ENCODE results near the gene ATXN1.

Gene ATXN1

GRCh38 chr6:16731478-16732051 lies 29.7 kb downstream of the ATXN1 start:
- no peak overlapping the region for H3K27ac ChIP-seq (ENCODE audit: low read depth, low read length)
- H3K9me3 ChIP-seq (ENCODE audit: control insufficient read depth in 1 of 2, low read length in 2 of 2): no peaks in the 10 kb centered on the region
- H3K4me3 ChIP-seq (ENCODE audit: low read depth in 1 of 2, low read length in 2 of 2): peak overlapping the region; percentile 22 to 36
- H3K36me3 ChIP-seq (ENCODE audit: control insufficient read depth in 1 of 2, insufficient read depth in 2 of 2, low read length in 2 of 2): no peaks in the 10 kb centered on the region
- peaks cover 18 to 51% of the 10 kb centered on the region in 2 donors for H3K4me1 ChIP-seq (ENCODE audit: control insufficient read depth in 1 of 2, insufficient read depth in 2 of 2, low read length in 2 of 2)
- H3K9ac ChIP-seq (ENCODE audit: low read depth in 1 of 2, low read length in 2 of 2): no peak overlapping the region
- no peaks in the 10 kb centered on the region for H3K27me3 ChIP-seq (ENCODE audit: control insufficient read depth in 1 of 2, insufficient read depth in 2 of 2, low read length in 2 of 2)

- no peaks in the 10 kb centered on the region for H3K9me3 ChIP-seq (ENCODE audit: control insufficient read depth in 1 of 2, low read length in 2 of 2)
- H3K27ac ChIP-seq (ENCODE audit: low read depth, low read length): no peak overlapping the region
- no peak overlapping the region for H3K9ac ChIP-seq (ENCODE audit: low read depth in 1 of 2, low read length in 2 of 2)
- H3K4me3 ChIP-seq (ENCODE audit: low read depth in 1 of 2, low read length in 2 of 2): peak overlapping the region in 1 of 2 donors; percentile 36
- no peaks in the 10 kb centered on the region for H3K36me3 ChIP-seq (ENCODE audit: control insufficient read depth in 1 of 2, insufficient read depth in 2 of 2, low read length in 2 of 2)
- H3K27me3 ChIP-seq (ENCODE audit: control insufficient read depth in 1 of 2, insufficient read depth in 2 of 2, low read length in 2 of 2): no peaks in the 10 kb centered on the region
- peaks cover 17 to 48% of the 10 kb centered on the region in 2 donors for H3K4me1 ChIP-seq (ENCODE audit: control insufficient read depth in 1 of 2, insufficient read depth in 2 of 2, low read length in 2 of 2)
Measured at GRCh38 chr6:16730738-16731477, 30.4 kb downstream of the ATXN1 start.

GRCh38 chr6:16729744-16730143 lies 31.5 kb downstream of the ATXN1 start:
- Histone ChIP-seq H3K9me3 (ENCODE audit: control insufficient read depth in 1 of 2, low read length in 2 of 2) (no peaks in the 10 kb centered on the region), H3K9ac (ENCODE audit: low read depth in 1 of 2, low read length in 2 of 2) (no peak overlapping the region), H3K36me3 (ENCODE audit: control insufficient read depth in 1 of 2, insufficient read depth in 2 of 2, low read length in 2 of 2) (no peaks in the 10 kb centered on the region), H3K4me1 (ENCODE audit: control insufficient read depth in 1 of 2, insufficient read depth in 2 of 2, low read length in 2 of 2) (peaks cover 17 to 59% of the 10 kb centered on the region in 2 donors), H3K27me3 (ENCODE audit: control insufficient read depth in 1 of 2, insufficient read depth in 2 of 2, low read length in 2 of 2) (no peaks in the 10 kb centered on the region), H3K4me3 (ENCODE audit: low read depth in 1 of 2, low read length in 2 of 2) (no peak overlapping the region), H3K27ac (ENCODE audit: low read depth, low read length) (no peak overlapping the region)

- no peak overlapping the region for H3K9ac ChIP-seq (ENCODE audit: low read depth in 1 of 2, low read length in 2 of 2)
- peak overlapping the region in 1 of 2 donors; percentile 9 for H3K4me3 ChIP-seq (ENCODE audit: low read depth in 1 of 2, low read length in 2 of 2)
- H3K4me1 ChIP-seq (ENCODE audit: control insufficient read depth in 1 of 2, insufficient read depth in 2 of 2, low read length in 2 of 2): peaks cover 22 to 64% of the 10 kb centered on the region in 2 donors
- H3K27me3 ChIP-seq (ENCODE audit: control insufficient read depth in 1 of 2, insufficient read depth in 2 of 2, low read length in 2 of 2): no peaks in the 10 kb centered on the region
- H3K36me3 ChIP-seq (ENCODE audit: control insufficient read depth in 1 of 2, insufficient read depth in 2 of 2, low read length in 2 of 2): no peaks in the 10 kb centered on the region
- no peaks in the 10 kb centered on the region for H3K9me3 ChIP-seq (ENCODE audit: control insufficient read depth in 1 of 2, low read length in 2 of 2)
- H3K27ac ChIP-seq (ENCODE audit: low read depth, low read length): no peak overlapping the region
Measured at GRCh38 chr6:16729183-16729691, 32.0 kb downstream of the ATXN1 start.

- no peaks in the 10 kb centered on the region for H3K9me3 ChIP-seq (ENCODE audit: control insufficient read depth in 1 of 2, low read length in 2 of 2)
- H3K27me3 ChIP-seq (ENCODE audit: control insufficient read depth in 1 of 2, insufficient read depth in 2 of 2, low read length in 2 of 2): no peaks in the 10 kb centered on the region
- H3K36me3 ChIP-seq (ENCODE audit: control insufficient read depth in 1 of 2, insufficient read depth in 2 of 2, low read length in 2 of 2): no peaks in the 10 kb centered on the region
- H3K4me3 ChIP-seq (ENCODE audit: low read depth in 1 of 2, low read length in 2 of 2): no peak overlapping the region
- no peak overlapping the region for H3K9ac ChIP-seq (ENCODE audit: low read depth in 1 of 2, low read length in 2 of 2)
- H3K4me1 ChIP-seq (ENCODE audit: control insufficient read depth in 1 of 2, insufficient read depth in 2 of 2, low read length in 2 of 2): peaks cover 28 to 70% of the 10 kb centered on the region in 2 donors
- no peak overlapping the region for H3K27ac ChIP-seq (ENCODE audit: low read depth, low read length)
Measured at GRCh38 chr6:16728513-16729182, 32.6 kb downstream of the ATXN1 start.

- H3K36me3 ChIP-seq (ENCODE audit: control insufficient read depth in 1 of 2, insufficient read depth in 2 of 2, low read length in 2 of 2): no peaks in the 10 kb centered on the region
- H3K27ac ChIP-seq (ENCODE audit: low read depth, low read length): no peak overlapping the region
- no peaks in the 10 kb centered on the region for H3K27me3 ChIP-seq (ENCODE audit: control insufficient read depth in 1 of 2, insufficient read depth in 2 of 2, low read length in 2 of 2)
- H3K4me1 ChIP-seq (ENCODE audit: control insufficient read depth in 1 of 2, insufficient read depth in 2 of 2, low read length in 2 of 2): peaks cover 33 to 73% of the 10 kb centered on the region in 2 donors
- H3K4me3 ChIP-seq (ENCODE audit: low read depth in 1 of 2, low read length in 2 of 2): no peak overlapping the region
- no peak overlapping the region for H3K9ac ChIP-seq (ENCODE audit: low read depth in 1 of 2, low read length in 2 of 2)
- H3K9me3 ChIP-seq (ENCODE audit: control insufficient read depth in 1 of 2, low read length in 2 of 2): no peaks in the 10 kb centered on the region
Measured at GRCh38 chr6:16727996-16728395, 33.3 kb downstream of the ATXN1 start.

GRCh38 chr6:16725145-16725864 lies 36.0 kb downstream of the ATXN1 start:
- Histone ChIP-seq H3K9me3 (ENCODE audit: control insufficient read depth in 1 of 2, low read length in 2 of 2) (no peaks in the 10 kb centered on the region), H3K27me3 (ENCODE audit: control insufficient read depth in 1 of 2, insufficient read depth in 2 of 2, low read length in 2 of 2) (no peaks in the 10 kb centered on the region), H3K36me3 (ENCODE audit: control insufficient read depth in 1 of 2, insufficient read depth in 2 of 2, low read length in 2 of 2) (no peaks in the 10 kb centered on the region), H3K9ac (ENCODE audit: low read depth in 1 of 2, low read length in 2 of 2) (no peak overlapping the region), H3K27ac (ENCODE audit: low read depth, low read length) (no peak overlapping the region), H3K4me3 (ENCODE audit: low read depth in 1 of 2, low read length in 2 of 2) (no peak overlapping the region), H3K4me1 (ENCODE audit: control insufficient read depth in 1 of 2, insufficient read depth in 2 of 2, low read length in 2 of 2) (peaks cover 25 to 65% of the 10 kb centered on the region in 2 donors)

- Histone ChIP-seq H3K4me1 (ENCODE audit: control insufficient read depth in 1 of 2, insufficient read depth in 2 of 2, low read length in 2 of 2) (peaks cover 25 to 64% of the 10 kb centered on the region in 2 donors), H3K27me3 (ENCODE audit: control insufficient read depth in 1 of 2, insufficient read depth in 2 of 2, low read length in 2 of 2) (no peaks in the 10 kb centered on the region), H3K27ac (ENCODE audit: low read depth, low read length) (no peak overlapping the region), H3K4me3 (ENCODE audit: low read depth in 1 of 2, low read length in 2 of 2) (no peak overlapping the region), H3K36me3 (ENCODE audit: control insufficient read depth in 1 of 2, insufficient read depth in 2 of 2, low read length in 2 of 2) (no peaks in the 10 kb centered on the region), H3K9me3 (ENCODE audit: control insufficient read depth in 1 of 2, low read length in 2 of 2) (no peaks in the 10 kb centered on the region), H3K9ac (ENCODE audit: low read depth in 1 of 2, low read length in 2 of 2) (no peak overlapping the region)
Measured at GRCh38 chr6:16723826-16724225, 37.4 kb downstream of the ATXN1 start.

- no peak overlapping the region for H3K27ac ChIP-seq (ENCODE audit: low read depth, low read length)
- no peak overlapping the region for H3K4me3 ChIP-seq (ENCODE audit: low read depth in 1 of 2, low read length in 2 of 2)
- peaks cover 25 to 64% of the 10 kb centered on the region in 2 donors for H3K4me1 ChIP-seq (ENCODE audit: control insufficient read depth in 1 of 2, insufficient read depth in 2 of 2, low read length in 2 of 2)
- H3K9me3 ChIP-seq (ENCODE audit: control insufficient read depth in 1 of 2, low read length in 2 of 2): no peaks in the 10 kb centered on the region
- H3K36me3 ChIP-seq (ENCODE audit: control insufficient read depth in 1 of 2, insufficient read depth in 2 of 2, low read length in 2 of 2): no peaks in the 10 kb centered on the region
- no peak overlapping the region for H3K9ac ChIP-seq (ENCODE audit: low read depth in 1 of 2, low read length in 2 of 2)
- H3K27me3 ChIP-seq (ENCODE audit: control insufficient read depth in 1 of 2, insufficient read depth in 2 of 2, low read length in 2 of 2): no peaks in the 10 kb centered on the region
Measured at GRCh38 chr6:16723402-16723801, 37.9 kb downstream of the ATXN1 start.

Data from duodenal mucosa (tissue), 2 donors.